Rectal smooth muscle tissue (tissue), 1 donor: ENCODE measurements around the gene MACROD2.

Experiments
- H3K27ac ChIP-seq: one replicate; pipeline ENCODE4 v1.7.0; 2013; ENCODE audit warnings: low read depth, low read length, inconsistent platforms
- H3K27me3 ChIP-seq: one replicate; pipeline ENCODE4 v1.7.0; 2013; ENCODE audit warnings: low read length; ENCODE audit not compliant: control insufficient read depth, insufficient read depth
- H3K36me3 ChIP-seq: one replicate; pipeline ENCODE4 v1.7.0; 2013; ENCODE audit warnings: low read length; ENCODE audit not compliant: control insufficient read depth, insufficient read depth
- H3K4me1 ChIP-seq: one replicate; pipeline ENCODE4 v1.7.0; 2013; ENCODE audit warnings: low read length; ENCODE audit not compliant: control insufficient read depth, insufficient read depth
- H3K4me3 ChIP-seq: one replicate; pipeline ENCODE4 v1.7.0; 2013; ENCODE audit warnings: low read length
- H3K9ac ChIP-seq: one replicate; pipeline ENCODE4 v1.7.0; 2013; ENCODE audit warnings: low read length

Gene MACROD2

GRCh38 chr20:15449061-15449460, 1453.7 kb downstream of the MACROD2 start:
- Histone ChIP-seq H3K4me3 (no peak overlapping the region), H3K4me1 (no peaks in the 10 kb centered on the region), H3K27me3 (no peaks in the 10 kb centered on the region), H3K9ac (no peak overlapping the region), H3K27ac (no peak overlapping the region), H3K36me3 (no peaks in the 10 kb centered on the region)

- Histone ChIP-seq H3K27me3 (no peaks in the 10 kb centered on the region), H3K36me3 (no peaks in the 10 kb centered on the region), H3K4me3 (no peak overlapping the region), H3K4me1 (no peaks in the 10 kb centered on the region), H3K9ac (no peak overlapping the region), H3K27ac (no peak overlapping the region)
Measured at GRCh38 chr20:15451241-15451640, 1455.9 kb downstream of the MACROD2 start.

GRCh38 chr20:15455279-15455678, 1460.0 kb downstream of the MACROD2 start:
- Histone ChIP-seq H3K4me3 (no peak overlapping the region), H3K36me3 (no peaks in the 10 kb centered on the region), H3K4me1 (no peaks in the 10 kb centered on the region)

GRCh38 chr20:15461938-15462337, 1466.6 kb downstream of the MACROD2 start:
- H3K9ac ChIP-seq = no peak overlapping the region
- no peak overlapping the region for H3K27ac ChIP-seq
- no peaks in the 10 kb centered on the region for H3K27me3 ChIP-seq
- no peaks in the 10 kb centered on the region for H3K4me1 ChIP-seq
- H3K36me3 ChIP-seq = no peaks in the 10 kb centered on the region
- H3K4me3 ChIP-seq = no peak overlapping the region

More at GRCh38 chr20:15455279-15455678, 1460.0 kb downstream of the MACROD2 start:
- H3K27me3 ChIP-seq = no peaks in the 10 kb centered on the region
- H3K9ac ChIP-seq = no peak overlapping the region
- H3K27ac ChIP-seq = no peak overlapping the region

GRCh38 chr20:15475483-15475882, 1480.2 kb downstream of the MACROD2 start:
- Histone ChIP-seq H3K9ac (no peak overlapping the region), H3K27ac (no peak overlapping the region), H3K36me3 (no peaks in the 10 kb centered on the region), H3K4me3 (no peak overlapping the region), H3K27me3 (no peaks in the 10 kb centered on the region), H3K4me1 (no peaks in the 10 kb centered on the region)

- Histone ChIP-seq H3K36me3 (no peaks in the 10 kb centered on the region), H3K4me1 (no peaks in the 10 kb centered on the region), H3K27ac (no peak overlapping the region), H3K4me3 (no peak overlapping the region), H3K9ac (no peak overlapping the region), H3K27me3 (no peaks in the 10 kb centered on the region)
Measured at GRCh38 chr20:15476186-15476585, 1480.9 kb downstream of the MACROD2 start.

GRCh38 chr20:15476781-15477180, 1481.5 kb downstream of the MACROD2 start:
- H3K9ac ChIP-seq = no peak overlapping the region
- H3K27me3 ChIP-seq = no peaks in the 10 kb centered on the region
- no peaks in the 10 kb centered on the region for H3K36me3 ChIP-seq
- H3K4me1 ChIP-seq = no peaks in the 10 kb centered on the region
- H3K4me3 ChIP-seq = no peak overlapping the region
- H3K27ac ChIP-seq = no peak overlapping the region

- Histone ChIP-seq H3K9ac (no peak overlapping the region), H3K36me3 (no peaks in the 10 kb centered on the region), H3K27ac (no peak overlapping the region), H3K4me1 (no peaks in the 10 kb centered on the region), H3K27me3 (no peaks in the 10 kb centered on the region), H3K4me3 (no peak overlapping the region)
Measured at GRCh38 chr20:15482525-15482924, 1487.2 kb downstream of the MACROD2 start.

- Histone ChIP-seq H3K36me3 (no peaks in the 10 kb centered on the region), H3K27ac (no peak overlapping the region), H3K4me3 (no peak overlapping the region), H3K9ac (no peak overlapping the region), H3K4me1 (no peaks in the 10 kb centered on the region), H3K27me3 (no peaks in the 10 kb centered on the region)
Measured at GRCh38 chr20:15485519-15485918, 1490.2 kb downstream of the MACROD2 start.

- H3K4me3 ChIP-seq = no peak overlapping the region
Measured at GRCh38 chr20:15487030-15487429, 1491.7 kb downstream of the MACROD2 start.

GRCh38 chr20:15487682-15488081, 1492.4 kb downstream of the MACROD2 start:
- H3K36me3 ChIP-seq = no peaks in the 10 kb centered on the region
- no peak overlapping the region for H3K9ac ChIP-seq
- no peaks in the 10 kb centered on the region for H3K4me1 ChIP-seq
- H3K27ac ChIP-seq = no peak overlapping the region
- H3K4me3 ChIP-seq = no peak overlapping the region
- no peaks in the 10 kb centered on the region for H3K27me3 ChIP-seq

More at GRCh38 chr20:15487030-15487429, 1491.7 kb downstream of the MACROD2 start:
- Histone ChIP-seq H3K27ac (no peak overlapping the region), H3K27me3 (no peaks in the 10 kb centered on the region), H3K36me3 (no peaks in the 10 kb centered on the region), H3K9ac (no peak overlapping the region), H3K4me1 (no peaks in the 10 kb centered on the region)

- H3K27me3 ChIP-seq = no peaks in the 10 kb centered on the region
- no peaks in the 10 kb centered on the region for H3K36me3 ChIP-seq
- H3K27ac ChIP-seq = no peak overlapping the region
- no peaks in the 10 kb centered on the region for H3K4me1 ChIP-seq
- no peak overlapping the region for H3K9ac ChIP-seq
- no peak overlapping the region for H3K4me3 ChIP-seq
Measured at GRCh38 chr20:15491575-15491974, 1496.3 kb downstream of the MACROD2 start.

GRCh38 chr20:15494851-15495250, 1499.5 kb downstream of the MACROD2 start:
- H3K4me3 ChIP-seq = no peak overlapping the region
- H3K4me1 ChIP-seq = no peaks in the 10 kb centered on the region
- no peaks in the 10 kb centered on the region for H3K36me3 ChIP-seq
- no peaks in the 10 kb centered on the region for H3K27me3 ChIP-seq
- no peak overlapping the region for H3K9ac ChIP-seq
- no peak overlapping the region for H3K27ac ChIP-seq
